Measurements from ENCODE around the gene EDIL3. TPM values are rescaled to one million over a fixed set of nuclear protein-coding genes. Genes with fewer than 3 reads are reported as not detected.

EDIL3 gene
- total RNA-seq, 4 donors from 2014 or later: 12.2 to 26.9 (median 16.1) TPM

- Histone ChIP-seq H3K4me3 (no peak overlapping the region), H3K4me1 (no peaks in the 10 kb centered on the region), H3K9me3 (no peaks in the 10 kb centered on the region), H3K36me3 (no peaks in the 10 kb centered on the region), H3K27ac (no peak overlapping the region), H3K27me3 (no peaks in the 10 kb centered on the region)
- TF ChIP-seq POLR2A (IDR thresholded peaks at IDR 0.05): no peak
- no peak for TF ChIP-seq POLR2AphosphoS5 (IDR thresholded peaks at IDR 0.05)
- TF ChIP-seq, protein P1, sequence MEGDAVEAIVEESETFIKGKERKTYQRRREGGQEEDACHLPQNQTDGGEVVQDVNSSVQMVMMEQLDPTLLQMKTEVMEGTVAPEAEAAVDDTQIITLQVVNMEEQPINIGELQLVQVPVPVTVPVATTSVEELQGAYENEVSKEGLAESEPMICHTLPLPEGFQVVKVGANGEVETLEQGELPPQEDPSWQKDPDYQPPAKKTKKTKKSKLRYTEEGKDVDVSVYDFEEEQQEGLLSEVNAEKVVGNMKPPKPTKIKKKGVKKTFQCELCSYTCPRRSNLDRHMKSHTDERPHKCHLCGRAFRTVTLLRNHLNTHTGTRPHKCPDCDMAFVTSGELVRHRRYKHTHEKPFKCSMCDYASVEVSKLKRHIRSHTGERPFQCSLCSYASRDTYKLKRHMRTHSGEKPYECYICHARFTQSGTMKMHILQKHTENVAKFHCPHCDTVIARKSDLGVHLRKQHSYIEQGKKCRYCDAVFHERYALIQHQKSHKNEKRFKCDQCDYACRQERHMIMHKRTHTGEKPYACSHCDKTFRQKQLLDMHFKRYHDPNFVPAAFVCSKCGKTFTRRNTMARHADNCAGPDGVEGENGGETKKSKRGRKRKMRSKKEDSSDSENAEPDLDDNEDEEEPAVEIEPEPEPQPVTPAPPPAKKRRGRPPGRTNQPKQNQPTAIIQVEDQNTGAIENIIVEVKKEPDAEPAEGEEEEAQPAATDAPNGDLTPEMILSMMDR (IDR thresholded peaks at IDR 0.05): no peak
- no peak for TF ChIP-seq EP300 (IDR thresholded peaks at IDR 0.05)
- ATAC-seq: no peak
These were observed 103.3 kb downstream of the EDIL3 start for GRCh38 chr5:84281383-84281782.

DNA sequence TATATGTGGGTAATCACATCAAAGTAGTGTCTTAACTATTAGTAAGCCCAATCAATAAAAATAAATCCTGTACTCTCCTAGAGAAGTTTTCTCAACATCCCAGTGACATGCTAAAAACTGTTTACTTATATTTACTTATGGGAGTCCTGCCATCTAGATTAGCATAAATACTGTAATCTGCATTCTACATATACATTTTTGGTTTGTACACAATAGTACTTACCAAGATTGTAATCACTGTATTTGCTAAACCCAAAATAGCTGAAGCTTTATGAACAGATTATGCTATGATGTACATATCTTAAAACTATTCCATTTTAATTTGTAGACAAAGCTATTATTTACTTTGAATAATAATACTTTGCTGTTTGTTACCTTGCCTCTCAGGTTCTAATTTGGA lies 105.4 kb downstream of the EDIL3 start:
- Histone ChIP-seq H3K27ac (no peak overlapping the region), H3K27me3 (no peaks in the 10 kb centered on the region), H3K4me3 (no peak overlapping the region), H3K36me3 (no peaks in the 10 kb centered on the region), H3K9me3 (no peaks in the 10 kb centered on the region), H3K4me1 (no peaks in the 10 kb centered on the region)
- TF ChIP-seq POLR2A (IDR thresholded peaks at IDR 0.05): no peak
- ATAC-seq: no peak

- no peak for ATAC-seq
- Histone ChIP-seq H3K4me3 (no peak overlapping the region), H3K27ac (no peak overlapping the region), H3K36me3 (no peaks in the 10 kb centered on the region), H3K4me1 (no peaks in the 10 kb centered on the region), H3K27me3 (no peaks in the 10 kb centered on the region), H3K9me3 (no peaks in the 10 kb centered on the region)
- 86 to 100% methylated on average over 1 of the region's 1 CpG for WGBS, 2 donors (ENCODE audit: low coverage in 1 of 2)
- TF ChIP-seq POLR2AphosphoS5 (IDR thresholded peaks at IDR 0.05) (no peak), EP300 (IDR thresholded peaks at IDR 0.05) (no peak)
These were observed 109.1 kb downstream of the EDIL3 start for GRCh38 chr5:84275609-84276008.

DNA sequence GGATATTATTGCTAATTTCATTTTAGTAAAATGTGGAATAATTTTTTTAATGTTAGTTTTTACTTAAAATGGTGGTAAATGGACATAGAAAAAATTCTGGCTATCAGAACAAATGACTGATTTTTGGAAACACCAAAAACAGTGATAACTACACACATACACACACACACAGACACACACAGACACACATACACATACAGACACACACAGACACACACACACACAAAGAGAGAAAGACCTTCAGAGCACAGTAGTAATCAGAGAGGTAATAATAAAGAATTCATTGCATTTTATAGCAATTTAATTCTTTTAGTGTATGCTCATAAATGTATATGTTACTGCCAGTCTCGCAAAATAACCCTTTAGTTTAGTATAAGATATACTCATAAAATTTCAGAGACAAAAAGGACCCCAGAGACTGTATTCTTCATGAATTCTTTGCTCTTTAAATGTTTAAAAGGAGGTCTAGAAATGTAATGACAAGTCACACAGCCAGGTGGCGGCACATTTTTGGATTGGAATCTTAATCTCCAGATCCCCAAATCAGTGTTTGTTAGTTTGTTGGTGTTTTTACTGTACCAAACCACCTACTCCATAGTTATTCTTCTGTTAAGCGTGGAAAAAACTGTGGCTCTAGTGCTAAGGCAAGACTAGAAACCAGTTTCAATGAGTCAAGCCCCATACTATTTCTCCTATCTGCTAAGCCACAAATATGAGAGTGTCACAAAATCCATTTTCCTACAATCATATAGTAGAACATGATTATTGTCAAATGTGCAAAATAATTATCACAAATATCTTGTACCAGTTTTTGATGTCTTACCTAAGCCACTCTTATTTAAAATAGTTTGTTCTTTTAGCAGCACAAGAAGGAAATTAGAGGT lies 109.9 kb downstream of the EDIL3 start:
- H3K4me1 ChIP-seq: no peaks in the 10 kb centered on the region
- 85 to 93% methylated on average over 3 of the region's 3 CpGs for WGBS, 2 donors (ENCODE audit: low coverage in 1 of 2)

DNA sequence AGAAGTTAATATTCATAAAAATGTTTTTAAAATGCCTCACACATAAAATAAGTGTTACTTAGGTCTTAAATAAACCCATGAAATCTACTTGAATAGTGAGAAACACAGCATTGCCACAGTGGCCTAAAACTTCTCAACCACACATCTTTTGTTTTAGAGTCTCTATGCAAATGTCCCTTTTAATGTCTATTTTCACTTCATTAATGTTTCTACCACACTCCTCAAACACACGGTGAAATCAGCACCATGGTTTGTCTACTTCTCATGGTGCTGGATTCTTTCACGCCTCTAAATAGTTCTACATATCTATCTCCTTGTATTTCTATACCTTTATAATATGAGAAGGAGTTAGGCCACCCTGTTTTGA lies 111.2 kb downstream of the EDIL3 start:
- H3K36me3 ChIP-seq: no peaks in the 10 kb centered on the region
- no peaks in the 10 kb centered on the region for H3K27me3 ChIP-seq
- no peaks in the 10 kb centered on the region for H3K9me3 ChIP-seq
- no peak for ATAC-seq
- H3K4me1 ChIP-seq: no peaks in the 10 kb centered on the region
- WGBS, 2 donors (ENCODE audit: low coverage in 1 of 2): 76 to 77% methylated on average over 2 of the region's 2 CpGs
- TF ChIP-seq EP300 (IDR thresholded peaks at IDR 0.05) (no peak), POLR2A (IDR thresholded peaks at IDR 0.05) (no peak), POLR2AphosphoS5 (IDR thresholded peaks at IDR 0.05) (no peak)
- TF ChIP-seq, protein P1 (IDR thresholded peaks at IDR 0.05): no peak
- no peak overlapping the region for H3K4me3 ChIP-seq
- H3K27ac ChIP-seq: no peak overlapping the region

More for the DNA sequence above, 109.9 kb downstream of the EDIL3 start:
- no peaks in the 10 kb centered on the region for H3K9me3 ChIP-seq
- H3K4me3 ChIP-seq: no peak overlapping the region
- no peak overlapping the region for H3K27ac ChIP-seq
- H3K36me3 ChIP-seq: no peaks in the 10 kb centered on the region
- ATAC-seq: no peak
- no peaks in the 10 kb centered on the region for H3K27me3 ChIP-seq
- TF ChIP-seq, protein P1 (IDR thresholded peaks at IDR 0.05): peak in 2 of 4 experiments; percentile 25 to 45
- no peak for TF ChIP-seq POLR2A (IDR thresholded peaks at IDR 0.05)
- TF ChIP-seq POLR2AphosphoS5 (IDR thresholded peaks at IDR 0.05): no peak
- TF ChIP-seq EP300 (IDR thresholded peaks at IDR 0.05): no peak

Data from gastroesophageal sphincter (tissue), 4 donors.